NCI-H2227 (cell line): ENCODE results near the gene IL31.
A peak's percentile ranks its signal among the peaks of the same experiment; 100 is the strongest.
"Not testable (repeated sequence)": the region's sequence is repeated elsewhere in the genome, so short reads cannot be mapped to it uniquely, and the experiment has no call there.

Source experiments
- DNase-seq: peaks from one replicate; lab custom pipeline; 2025; ENCODE audit not compliant: unreplicated experiment; lab: John Stamatoyannopoulos, UW

IL31 gene

DNA sequence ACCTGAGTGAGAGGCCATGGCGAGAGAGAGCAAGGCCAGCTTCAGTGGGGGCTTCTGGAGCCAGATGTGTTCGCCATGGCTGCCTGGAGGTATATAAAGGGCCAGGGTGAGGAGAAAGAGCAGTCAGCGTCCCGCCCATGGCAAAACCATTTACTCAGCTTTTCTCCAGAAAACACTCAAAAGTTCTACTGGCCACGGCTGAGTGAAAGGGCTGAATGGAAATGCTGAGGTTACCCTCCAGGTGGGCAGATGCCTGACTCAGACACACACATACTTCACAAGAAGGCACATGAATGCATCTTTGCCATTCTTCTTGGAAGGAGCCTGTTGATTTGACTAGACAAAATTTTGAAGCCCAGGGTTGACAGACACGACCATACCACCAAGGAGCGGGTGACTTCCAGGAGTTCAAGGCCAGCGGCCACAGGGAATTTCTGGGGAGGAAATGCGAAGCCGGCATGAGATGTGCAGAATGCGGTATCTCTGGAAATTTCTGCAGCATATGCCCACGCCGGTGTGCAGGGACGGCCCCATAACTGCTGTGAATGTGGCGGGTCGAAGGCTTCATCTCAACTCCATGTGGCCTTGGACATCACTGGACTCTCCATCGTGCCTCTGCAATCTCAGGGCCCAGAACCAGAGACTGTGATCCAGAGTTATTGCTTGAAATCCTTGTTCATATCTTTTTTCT is at the start of gene IL31:
IL31 (minus strand) TSS at position 67 of the 691 bp plus-strand sequence; CDS start at position 18, 49 bp downstream.
- no peak for DNase-seq

DNA sequence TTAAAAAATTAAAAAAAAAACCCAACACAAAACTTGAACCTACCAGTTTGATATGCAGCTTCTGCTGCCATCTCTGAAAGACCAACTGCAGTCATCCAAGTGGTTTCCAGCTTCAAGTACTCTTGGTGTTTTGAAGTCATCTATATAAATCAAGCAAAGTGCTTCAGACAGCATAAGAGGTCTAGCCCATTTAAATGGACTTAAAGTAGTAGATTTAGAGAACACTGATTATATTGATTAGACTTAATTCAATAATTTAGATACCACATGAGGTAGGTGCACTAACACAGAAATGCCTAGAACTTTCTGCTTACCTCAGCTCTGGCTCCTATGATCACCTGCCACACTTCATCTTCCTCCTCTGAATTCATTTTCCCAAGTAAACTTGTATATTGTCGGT is 42.4 kb upstream of the IL31 start:
- no peak for DNase-seq

DNA sequence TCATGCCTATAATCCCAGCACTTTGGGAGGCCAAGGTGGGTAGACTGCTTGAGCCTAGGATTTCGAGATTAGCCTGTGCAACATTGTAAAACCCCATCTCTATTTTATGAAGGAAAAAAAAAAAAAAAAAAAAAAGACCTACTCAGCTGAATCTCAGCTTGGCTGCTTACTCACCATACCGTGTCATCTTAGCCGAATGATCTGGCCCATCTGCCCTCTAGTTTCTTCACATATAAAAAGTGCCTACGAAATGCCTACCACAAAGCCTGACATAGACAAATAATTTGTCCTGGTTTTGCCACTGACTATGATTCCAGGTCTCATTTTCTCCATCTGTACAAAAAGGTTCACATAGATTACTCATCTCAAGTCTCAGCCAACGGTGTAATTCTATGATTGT is 41.8 kb upstream of the IL31 start:
- DNase-seq = no peak

DNA sequence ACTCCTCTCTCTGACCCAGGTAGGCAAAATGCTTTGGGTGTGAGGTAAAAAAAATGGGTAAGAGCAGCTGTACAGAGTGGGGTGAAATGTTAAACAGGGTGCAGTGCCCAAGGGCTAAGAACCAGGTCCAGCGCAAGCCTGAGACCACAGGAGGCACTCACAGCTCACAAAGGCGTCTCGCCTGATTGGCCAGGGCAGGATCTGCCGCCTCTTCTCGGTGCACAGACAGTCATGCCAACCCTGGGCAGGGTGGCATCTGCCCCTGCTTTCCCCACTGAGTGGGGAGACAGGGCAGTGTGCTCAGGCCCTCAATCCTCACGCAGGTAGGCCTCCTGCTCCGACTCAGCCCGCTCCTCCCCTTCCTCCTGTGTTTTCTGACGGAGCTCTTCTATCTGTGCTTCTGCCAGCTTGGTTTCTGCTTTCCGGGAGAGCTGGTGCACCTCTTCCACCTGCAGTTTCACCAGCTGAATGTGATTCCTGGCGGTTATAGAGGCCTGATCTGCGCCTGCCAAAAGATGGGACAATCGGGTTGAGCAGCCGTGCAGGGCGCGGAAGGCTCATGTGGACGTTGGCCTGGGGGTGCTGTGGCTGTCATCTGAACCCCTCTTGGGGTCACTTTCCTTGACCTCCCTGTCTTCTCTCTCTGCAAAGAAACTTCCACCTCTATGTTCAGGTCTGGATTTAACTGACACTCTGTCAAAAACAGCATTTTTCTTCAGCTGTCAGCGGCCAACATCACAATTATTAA is 34.2 kb upstream of the IL31 start:
- no peak for DNase-seq

DNA sequence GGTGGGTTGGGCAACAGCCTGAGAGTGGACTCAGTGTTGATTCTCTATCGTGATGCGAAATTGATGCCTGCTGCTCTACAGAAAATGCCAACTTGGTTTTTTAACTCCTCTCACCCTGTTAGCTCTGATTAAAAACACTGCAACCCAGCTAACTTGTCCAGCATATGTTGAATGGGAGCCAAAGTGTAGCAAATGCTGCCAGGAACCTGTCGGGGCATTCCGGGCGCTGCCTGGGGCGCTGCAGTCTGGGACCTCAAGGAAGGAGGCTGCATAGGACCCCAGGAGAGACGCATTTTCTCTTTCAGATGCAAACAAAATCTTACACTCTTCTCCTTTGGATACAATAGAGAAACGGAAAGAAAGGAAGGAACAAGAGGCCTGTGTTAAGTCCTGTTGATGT is 33.4 kb upstream of the IL31 start:
- DNase-seq = no peak

DNA sequence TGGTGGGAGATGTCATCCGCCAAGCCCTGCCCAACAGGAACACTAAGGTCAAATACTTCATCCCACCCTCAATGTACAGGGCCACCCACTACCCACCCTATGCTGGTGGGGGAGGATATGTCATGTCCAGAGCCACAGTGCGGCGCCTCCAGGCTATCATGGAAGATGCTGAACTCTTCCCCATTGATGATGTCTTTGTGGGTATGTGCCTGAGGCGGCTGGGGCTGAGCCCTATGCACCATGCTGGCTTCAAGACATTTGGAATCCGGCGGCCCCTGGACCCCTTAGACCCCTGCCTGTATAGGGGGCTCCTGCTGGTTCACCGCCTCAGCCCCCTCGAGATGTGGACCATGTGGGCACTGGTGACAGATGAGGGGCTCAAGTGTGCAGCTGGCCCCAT is 33.0 kb upstream of the IL31 start:
- no peak for DNase-seq

DNA sequence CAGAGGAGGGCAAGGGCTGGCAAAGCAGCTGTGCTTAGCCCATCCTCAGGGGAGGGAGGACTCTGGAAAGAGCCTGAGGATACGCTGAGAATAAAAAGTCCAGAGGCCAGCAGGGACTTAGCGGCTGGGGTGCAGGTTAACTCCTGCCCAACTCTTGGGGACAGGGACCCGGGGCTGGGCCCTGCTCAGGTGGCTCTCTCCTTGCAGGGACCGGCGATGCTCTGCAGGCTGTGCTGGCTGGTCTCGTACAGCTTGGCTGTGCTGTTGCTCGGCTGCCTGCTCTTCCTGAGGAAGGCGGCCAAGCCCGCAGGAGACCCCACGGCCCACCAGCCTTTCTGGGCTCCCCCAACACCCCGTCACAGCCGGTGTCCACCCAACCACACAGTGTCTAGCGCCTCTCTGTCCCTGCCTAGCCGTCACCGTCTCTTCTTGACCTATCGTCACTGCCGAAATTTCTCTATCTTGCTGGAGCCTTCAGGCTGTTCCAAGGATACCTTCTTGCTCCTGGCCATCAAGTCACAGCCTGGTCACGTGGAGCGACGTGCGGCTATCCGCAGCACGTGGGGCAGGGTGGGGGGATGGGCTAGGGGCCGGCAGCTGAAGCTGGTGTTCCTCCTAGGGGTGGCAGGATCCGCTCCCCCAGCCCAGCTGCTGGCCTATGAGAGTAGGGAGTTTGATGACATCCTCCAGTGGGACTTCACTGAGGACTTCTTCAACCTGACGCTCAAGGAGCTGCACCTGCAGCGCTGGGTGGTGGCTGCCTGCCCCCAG is 32.3 kb upstream of the IL31 start:
- no peak for DNase-seq

DNA sequence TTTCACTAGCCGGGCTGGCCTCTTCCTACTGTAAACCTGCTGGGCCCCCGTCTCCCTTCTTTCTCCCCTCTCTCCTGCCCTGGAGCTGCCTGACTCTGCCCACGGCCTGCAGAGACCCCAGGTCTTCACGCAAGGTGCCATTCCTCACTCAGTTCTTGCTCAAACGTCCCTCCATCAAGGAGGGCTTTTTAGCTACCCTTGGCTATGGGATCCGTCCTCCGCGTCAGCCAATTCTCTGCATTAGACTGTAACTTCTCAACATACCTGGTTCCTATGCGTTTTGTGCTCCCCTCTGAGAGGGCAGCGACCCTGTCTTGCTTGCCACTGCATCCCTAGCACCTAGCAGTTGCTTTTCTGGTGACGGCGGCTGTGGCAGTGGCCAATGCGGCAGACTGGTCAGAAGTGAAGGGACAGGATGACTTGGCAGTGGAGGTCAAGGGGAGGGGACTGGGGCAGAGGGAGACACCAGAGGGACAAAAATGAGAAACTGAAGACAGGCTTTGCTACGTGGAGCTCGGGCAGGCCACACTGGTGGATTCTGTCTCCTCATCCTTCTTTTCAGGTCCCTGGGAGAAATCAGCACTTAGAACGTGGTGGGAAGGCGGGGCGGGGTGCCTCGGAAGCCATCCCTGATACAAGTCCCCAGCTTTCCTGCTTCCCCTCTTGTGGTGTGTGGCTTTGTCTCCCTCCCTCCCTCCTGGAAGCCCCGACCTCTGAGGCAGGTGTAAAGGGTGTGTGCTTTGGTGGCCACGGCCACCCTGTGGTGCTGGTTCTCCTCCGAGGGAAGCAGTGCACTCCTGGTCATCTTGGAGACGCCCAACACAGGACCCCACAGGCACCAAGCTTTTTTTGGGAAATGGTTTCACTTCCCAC is 31.3 kb upstream of the IL31 start:
- no peak for DNase-seq

DNA sequence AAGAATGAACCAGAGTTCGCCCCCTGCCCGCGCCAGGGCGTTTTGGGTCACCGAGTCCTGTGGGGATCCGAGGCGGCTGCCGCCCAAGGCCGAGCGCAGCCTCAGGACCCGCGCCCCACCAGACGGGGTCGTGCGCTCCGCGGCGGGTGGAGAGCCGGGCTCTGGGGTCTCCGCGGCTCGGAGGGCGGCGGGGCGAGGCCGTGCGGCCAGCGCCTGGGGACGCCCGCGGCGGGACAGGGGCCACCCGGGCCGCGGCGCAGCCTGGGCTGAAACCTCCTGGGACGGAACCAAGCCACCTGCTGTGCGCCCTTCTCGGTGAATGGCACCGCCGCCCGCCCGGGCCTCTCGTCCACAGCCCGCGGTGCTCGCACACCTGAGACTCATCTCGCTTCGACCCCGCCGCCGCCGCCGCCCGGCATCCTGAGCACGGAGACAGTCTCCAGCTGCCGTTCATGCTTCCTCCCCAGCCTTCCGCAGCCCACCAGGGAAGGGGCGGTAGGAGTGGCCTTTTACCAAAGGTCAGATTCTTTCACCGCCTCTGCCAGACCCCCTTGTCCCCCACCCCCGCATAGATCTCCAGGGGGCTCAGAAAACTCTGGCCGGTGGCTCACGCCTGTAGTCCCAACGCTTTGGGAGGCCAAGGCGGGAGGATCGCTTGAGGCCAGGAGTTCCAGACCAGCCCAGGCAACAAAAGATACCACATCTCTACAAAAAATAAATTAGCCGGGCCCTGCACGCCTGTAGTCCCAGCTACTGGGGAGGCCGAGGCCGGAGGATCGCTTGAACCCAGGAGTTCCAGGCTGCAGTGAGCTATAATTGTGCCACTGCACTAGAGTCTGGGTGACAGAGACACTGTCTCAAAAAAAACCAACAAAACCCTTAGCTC is 30.4 kb upstream of the IL31 start:
- peak; percentile 44 for DNase-seq

DNA sequence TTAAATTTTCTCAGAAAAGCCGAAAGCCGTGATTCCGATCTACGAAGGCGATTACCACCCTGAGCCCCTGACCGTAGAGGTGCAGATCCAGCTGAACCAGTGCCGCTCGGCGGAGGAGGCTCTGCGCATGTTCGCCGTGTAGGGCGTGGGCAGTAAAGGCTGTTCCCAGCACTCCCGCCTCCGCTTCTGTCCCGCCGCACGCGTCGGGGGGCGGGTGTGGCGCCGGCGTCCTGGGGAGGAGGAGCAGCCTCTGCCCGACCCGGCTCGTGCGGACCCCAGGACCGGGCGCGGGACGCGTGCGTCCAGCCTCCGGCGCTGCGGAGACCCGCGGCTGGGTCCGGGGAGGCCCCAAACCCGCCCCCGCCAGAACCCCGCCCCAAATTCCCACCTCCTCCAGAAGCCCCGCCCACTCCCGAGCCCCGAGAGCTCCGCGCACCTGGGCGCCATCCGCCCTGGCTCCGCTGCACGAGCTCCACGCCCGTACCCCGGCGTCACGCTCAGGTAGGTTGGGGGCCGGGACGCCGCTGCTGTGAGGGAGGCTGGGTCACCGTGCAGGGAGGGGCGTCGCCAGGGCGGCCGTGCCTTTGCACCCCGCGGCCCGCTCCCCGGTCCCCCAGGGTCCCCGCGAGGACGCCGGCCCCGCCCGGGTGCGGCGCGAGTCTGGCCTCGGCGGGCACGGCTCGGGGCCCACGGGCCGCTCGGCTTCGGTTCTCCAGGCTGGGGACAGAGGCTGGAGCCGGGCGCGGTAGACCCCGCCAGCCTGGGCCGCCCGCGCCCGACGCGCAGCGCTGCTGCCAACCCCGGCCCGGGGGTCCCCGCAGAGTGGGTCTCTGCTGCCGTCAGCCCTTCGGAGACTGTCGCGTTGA is 29.5 kb upstream of the IL31 start, which contains the start of gene B3GNT4:
B3GNT4 (plus strand) TSS at position 409 of the 866 bp plus-strand sequence. CDS start 910 bp downstream, outside the sequence.
- peak; percentile 88 for DNase-seq

DNA sequence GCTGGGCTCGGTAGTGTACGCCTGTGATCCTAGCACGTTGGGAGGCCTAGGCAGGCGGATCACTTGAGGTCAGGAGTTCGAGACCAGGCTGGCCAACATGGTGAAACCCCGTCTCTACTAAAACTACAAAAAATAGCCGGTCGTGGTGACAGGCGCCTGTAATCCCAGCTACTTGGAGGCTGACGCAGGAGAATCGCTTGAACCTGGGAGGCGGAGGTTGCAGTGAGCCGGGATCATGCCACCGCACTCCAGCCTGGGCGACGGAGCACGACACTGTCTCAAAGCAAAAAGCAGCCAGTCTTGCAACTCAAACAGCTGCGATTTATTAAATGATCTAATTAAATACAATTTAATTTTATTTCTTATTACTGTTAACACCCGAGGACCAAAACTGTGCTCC is 28.8 kb upstream of the IL31 start:
- DNase-seq = not testable (repeated sequence)

DNA sequence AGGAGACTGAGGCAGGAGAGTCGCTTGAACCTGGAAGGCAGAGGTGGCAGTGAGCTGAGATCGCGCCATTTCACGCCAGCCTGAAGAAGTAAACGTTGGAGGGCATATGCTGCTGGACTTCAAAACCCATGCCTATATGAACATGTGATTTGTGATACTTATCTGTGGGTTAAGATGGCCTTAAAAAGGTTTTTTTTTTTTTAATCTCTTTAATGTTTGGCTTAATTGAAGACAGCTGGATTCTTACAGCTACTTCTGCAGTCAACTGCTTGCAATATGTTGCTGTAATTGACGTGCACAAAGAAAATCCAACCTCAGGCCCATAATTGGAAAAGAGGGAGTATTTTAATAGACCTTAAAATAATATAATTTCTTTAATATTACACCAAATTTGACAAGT is 28.0 kb upstream of the IL31 start:
- no peak for DNase-seq

DNA sequence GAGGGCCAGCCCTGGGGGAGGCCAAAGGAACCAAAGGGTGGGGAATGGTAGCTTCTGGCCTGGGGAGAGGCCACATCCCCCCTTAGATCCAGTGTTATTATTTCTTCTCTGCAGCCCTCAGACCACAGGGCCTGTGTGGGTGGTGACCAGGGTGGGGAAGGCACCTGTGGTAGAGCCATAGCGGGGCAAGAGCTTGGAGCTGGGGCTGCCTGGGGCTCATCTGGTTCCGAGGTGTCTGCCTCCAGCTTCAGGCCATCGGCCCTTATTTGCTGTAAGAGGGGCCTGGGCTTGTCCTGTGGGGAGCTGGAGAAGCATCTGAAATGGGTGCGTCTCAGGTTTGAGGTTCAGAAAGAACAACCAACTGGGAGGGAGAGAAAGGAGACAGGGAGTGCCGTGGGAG is 27.4 kb upstream of the IL31 start:
- no peak for DNase-seq

DNA sequence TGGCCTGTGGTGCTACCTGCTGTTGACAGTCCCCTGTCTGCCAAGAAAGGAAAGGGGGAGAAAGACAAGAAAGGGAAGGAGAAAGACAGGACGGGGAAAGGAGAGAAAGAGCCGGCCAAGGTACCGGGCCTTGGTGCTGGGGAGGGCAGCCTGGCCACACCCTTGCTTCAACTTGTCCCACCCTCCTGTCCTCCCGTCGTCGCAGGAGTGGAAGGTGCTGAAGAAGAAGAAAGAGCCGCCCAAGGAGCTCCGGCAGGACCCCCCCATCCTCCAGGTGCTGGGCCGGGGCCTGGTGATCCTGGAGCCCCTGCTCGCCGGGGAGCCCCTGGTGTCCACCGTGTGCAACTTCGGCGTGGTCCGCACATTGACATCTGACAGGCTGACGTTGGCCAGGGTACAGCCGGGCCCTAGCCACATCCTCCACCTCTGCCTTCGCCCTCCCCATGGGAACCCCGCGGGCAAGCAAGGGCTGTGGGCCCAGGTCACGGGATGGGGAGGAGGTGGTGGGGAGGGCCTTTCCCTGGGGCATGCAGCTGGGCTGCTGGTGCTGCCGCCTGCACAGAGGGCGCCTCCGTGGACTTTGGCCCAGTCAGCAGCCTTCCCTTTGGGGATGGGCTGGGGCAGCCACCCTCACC is 26.6 kb upstream of the IL31 start:
- no peak for DNase-seq

DNA sequence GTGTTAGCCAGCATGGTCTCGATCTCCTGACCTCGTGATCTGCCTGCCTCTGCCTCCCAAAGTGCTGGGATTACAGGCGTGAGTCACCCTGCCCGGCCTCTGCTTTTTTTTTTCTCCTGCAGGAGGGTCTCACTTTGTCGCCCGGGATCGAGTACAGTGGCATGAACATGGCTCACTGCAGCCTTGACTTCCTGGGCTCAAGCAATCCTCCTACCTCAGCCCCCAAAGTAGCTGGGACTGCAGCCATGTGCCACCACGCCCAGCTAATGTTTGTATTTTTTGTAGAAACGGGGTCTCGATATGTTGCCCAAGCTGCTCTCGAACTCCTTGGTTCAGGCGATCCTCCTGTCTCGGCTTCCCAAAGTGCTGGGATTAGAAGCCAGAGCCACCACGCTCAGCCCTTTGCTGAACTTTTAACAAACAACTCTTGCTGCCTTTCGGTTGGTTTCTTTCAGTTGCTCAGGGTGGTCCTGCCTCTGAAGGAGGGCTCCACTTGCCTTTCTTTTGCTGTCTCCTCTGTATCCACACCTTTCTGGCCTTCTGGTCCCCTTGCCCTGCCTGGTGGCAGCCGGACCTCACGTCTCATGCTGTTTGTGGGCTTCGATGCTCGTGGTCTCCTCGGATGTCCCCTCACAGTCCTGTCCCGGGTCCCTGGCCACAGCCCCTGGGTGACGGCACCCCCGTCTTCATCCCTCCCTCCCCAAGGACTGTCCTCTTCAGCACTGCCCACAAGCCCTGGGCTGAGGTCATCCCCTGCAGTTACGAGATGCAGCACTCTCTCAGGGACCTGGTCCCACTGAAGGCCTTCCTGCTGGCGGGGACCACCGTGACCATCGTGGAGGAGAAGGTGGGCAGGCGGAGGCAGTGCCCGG is 25.7 kb upstream of the IL31 start:
- no peak for DNase-seq

DNA sequence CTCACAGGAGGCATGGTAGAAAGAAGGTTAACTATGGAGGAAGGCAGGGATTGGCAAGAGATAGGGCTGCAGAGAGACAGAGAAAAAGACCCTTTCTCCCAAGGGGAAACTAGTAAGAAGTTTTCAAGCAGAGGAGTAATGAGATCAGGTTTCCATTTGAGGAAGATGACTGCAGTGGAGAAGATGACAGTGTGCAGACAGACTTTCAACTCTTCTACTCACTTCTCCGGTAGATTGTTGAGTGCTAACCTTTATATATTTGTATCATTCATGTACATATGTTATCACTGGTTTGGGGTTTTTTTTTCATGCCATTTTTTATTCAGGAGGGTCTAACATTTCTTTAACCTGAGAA is 23.6 kb upstream of the IL31 start:
- no peak for DNase-seq

DNA sequence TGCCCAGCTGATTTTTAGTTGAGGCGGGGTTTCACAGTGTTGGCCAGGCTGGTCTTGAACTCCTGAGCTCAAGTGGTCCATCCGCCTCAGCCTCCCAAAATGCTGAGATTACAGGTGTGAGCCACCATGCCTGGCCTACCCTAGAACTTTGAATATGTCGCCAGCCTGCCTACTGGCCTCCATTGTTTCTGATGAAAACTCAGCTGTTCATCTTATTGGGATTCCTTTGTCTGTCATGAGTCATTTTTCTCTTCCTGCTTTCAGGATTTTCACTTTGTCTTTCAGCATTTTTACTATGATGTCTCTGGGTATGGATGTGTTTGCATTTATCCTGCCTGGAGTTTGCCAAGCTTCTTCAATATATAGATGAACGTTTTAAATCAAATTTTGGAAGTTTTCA is 21.4 kb upstream of the IL31 start:
- no peak for DNase-seq

DNA sequence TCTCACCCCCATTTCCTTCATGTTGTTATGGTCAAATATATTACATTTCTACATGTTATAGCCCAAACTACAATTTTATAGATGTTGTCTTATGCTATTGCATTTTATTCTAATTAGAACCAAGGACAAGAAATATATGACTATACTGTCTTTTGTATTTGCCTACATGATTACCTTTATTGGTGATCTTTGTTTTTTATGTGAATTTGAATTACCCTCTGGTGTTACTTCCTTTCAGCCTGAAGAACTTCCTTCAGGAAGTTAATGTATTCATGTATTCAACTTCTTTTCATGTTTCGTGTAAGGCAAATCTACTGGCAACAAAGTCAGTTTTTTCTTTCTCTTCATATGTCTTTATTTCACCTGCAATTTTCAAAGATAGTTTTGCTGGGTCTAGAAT is 20.8 kb upstream of the IL31 start:
- DNase-seq = no peak
